HL-60 (cell line): ENCODE data around the gene YTHDF1.

Experiments
- POLR2AphosphoS5 ChIP-seq: IDR thresholded peaks from 2 replicates; pipeline ENCODE4 v1.6.1; 2012; ENCODE audit warnings: low read depth
- TF ChIP-seq, protein P1 (sequence below): IDR thresholded peaks from one replicate; pipeline ENCODE4 v1.5.1; 2011; ENCODE audit warnings: low read length, control low read depth, inconsistent platforms; ENCODE audit not compliant: insufficient read depth
- TF ChIP-seq, protein P2 (sequence below): IDR thresholded peaks from 2 replicates; pipeline ENCODE4 v1.6.1; 2012; ENCODE audit warnings: low read depth; ENCODE audit not compliant: insufficient replicate concordance

DNA sequence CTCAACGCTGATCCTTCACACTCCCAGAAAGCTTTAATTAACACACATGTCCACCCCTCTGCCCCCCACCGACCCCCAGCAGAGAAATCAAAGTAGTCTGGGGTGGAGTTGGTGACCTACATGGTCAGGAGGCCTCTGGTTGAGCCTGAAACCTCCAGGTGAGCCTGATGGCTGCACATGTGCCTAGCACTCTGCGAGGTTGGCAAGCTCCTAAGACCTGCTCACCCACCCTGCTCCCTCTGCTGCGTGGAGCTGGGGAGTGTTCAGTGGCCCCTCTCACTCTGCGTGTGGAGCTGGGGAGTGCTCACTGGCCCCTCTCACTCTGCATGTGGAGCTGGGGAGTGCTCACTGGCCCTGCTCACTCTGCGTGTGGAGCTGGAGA is 7.9 kb upstream of the YTHDF1 start:
- TF ChIP-seq, protein P1, sequence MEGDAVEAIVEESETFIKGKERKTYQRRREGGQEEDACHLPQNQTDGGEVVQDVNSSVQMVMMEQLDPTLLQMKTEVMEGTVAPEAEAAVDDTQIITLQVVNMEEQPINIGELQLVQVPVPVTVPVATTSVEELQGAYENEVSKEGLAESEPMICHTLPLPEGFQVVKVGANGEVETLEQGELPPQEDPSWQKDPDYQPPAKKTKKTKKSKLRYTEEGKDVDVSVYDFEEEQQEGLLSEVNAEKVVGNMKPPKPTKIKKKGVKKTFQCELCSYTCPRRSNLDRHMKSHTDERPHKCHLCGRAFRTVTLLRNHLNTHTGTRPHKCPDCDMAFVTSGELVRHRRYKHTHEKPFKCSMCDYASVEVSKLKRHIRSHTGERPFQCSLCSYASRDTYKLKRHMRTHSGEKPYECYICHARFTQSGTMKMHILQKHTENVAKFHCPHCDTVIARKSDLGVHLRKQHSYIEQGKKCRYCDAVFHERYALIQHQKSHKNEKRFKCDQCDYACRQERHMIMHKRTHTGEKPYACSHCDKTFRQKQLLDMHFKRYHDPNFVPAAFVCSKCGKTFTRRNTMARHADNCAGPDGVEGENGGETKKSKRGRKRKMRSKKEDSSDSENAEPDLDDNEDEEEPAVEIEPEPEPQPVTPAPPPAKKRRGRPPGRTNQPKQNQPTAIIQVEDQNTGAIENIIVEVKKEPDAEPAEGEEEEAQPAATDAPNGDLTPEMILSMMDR = no peak
- TF ChIP-seq, protein P2, sequence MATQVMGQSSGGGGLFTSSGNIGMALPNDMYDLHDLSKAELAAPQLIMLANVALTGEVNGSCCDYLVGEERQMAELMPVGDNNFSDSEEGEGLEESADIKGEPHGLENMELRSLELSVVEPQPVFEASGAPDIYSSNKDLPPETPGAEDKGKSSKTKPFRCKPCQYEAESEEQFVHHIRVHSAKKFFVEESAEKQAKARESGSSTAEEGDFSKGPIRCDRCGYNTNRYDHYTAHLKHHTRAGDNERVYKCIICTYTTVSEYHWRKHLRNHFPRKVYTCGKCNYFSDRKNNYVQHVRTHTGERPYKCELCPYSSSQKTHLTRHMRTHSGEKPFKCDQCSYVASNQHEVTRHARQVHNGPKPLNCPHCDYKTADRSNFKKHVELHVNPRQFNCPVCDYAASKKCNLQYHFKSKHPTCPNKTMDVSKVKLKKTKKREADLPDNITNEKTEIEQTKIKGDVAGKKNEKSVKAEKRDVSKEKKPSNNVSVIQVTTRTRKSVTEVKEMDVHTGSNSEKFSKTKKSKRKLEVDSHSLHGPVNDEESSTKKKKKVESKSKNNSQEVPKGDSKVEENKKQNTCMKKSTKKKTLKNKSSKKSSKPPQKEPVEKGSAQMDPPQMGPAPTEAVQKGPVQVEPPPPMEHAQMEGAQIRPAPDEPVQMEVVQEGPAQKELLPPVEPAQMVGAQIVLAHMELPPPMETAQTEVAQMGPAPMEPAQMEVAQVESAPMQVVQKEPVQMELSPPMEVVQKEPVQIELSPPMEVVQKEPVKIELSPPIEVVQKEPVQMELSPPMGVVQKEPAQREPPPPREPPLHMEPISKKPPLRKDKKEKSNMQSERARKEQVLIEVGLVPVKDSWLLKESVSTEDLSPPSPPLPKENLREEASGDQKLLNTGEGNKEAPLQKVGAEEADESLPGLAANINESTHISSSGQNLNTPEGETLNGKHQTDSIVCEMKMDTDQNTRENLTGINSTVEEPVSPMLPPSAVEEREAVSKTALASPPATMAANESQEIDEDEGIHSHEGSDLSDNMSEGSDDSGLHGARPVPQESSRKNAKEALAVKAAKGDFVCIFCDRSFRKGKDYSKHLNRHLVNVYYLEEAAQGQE = no peak
- TF ChIP-seq POLR2AphosphoS5 = no peak
